NK-92 (cell line): ENCODE results near the gene SLC43A2.
"Not testable (repeated sequence)": the region's sequence is repeated elsewhere in the genome, so short reads cannot be mapped to it uniquely, and the experiment has no call there.

Source experiments
- DNase-seq: peaks from one replicate; lab custom pipeline; 2025; ENCODE audit not compliant: unreplicated experiment; lab: John Stamatoyannopoulos, UW

The SLC43A2 gene

GRCh38 chr17:1590747-1591473, 37.7 kb downstream of the SLC43A2 start:
- no peak for DNase-seq

DNA sequence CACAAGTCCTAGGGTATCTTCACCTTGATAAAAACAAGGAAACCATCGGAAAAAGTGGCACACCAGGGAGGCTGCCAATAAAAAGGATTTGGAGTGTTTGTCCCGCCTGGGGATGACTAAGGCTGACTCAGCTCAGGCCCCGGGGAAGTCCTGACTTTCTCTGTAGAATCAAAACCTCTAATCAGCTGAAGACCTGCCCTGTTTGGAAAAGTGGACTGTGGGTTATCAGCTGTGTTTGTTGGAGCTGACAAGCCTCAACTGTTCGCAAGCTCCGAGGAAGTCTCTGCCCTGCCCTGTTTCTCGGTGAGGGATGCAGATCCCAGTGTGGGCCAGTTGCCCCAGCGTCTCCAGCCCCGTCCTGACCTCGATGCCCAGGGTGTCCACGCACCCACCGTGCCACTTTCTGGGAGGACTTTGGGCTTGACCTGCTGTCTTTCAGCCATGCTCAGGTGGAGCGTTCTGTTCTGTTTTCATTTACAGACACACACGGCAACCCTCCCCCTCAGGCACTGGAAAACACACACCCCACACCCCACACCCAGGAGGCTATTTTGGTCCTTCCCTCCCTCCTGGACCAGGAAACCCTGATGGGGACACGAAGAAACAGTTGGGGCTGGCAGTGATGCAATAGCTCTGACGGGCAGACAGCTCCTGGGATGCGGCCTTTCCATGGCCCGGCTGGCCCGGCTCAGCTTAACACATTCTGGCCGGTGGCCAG, 38.4 kb downstream of the SLC43A2 start:
- DNase-seq, result no peak

DNA sequence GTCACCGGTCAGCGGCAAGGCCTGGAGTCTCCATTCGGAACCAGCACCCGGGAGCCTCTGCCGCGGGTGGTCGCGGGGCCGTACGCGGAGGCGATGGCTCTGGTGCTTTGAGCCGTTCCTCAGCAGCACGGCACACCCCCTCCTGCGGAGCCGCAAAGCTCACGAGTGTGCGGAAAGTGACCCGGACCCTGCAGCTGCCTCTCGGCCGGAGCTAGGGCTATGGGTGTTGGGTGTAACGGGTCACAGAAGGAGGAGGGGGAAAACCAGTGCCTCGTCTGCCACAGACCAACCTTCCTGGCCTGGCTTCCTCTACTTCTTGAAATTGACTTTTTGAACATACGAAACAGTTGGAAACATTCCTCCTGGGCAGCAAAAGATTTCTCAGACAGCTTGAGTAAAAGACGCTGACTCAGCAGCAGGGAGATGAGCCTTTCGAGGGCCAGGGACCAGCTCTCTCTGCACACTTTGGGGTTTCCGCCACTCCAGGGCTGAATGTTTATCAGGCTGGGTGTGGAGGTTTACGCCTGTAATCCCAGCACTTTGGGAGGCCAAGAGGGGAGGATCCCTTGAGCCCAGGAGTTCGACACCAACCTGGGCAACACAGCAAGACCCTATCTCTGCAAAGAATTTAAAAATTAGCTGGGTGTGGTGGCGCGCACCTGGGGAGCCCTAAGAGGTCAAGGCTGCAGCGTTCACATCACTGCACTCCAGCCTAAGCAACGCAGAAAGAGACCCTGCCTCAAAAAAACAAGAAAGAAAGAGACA, 39.6 kb downstream of the SLC43A2 start:
- DNase-seq, result no peak

- no peak for DNase-seq
Measured at GRCh38 chr17:1584167-1584566, 44.5 kb downstream of the SLC43A2 start.

- no peak for DNase-seq
Measured at GRCh38 chr17:1583556-1583955, 45.1 kb downstream of the SLC43A2 start.

GRCh38 chr17:1582374-1582773, 46.3 kb downstream of the SLC43A2 start:
- DNase-seq, result no peak

DNA sequence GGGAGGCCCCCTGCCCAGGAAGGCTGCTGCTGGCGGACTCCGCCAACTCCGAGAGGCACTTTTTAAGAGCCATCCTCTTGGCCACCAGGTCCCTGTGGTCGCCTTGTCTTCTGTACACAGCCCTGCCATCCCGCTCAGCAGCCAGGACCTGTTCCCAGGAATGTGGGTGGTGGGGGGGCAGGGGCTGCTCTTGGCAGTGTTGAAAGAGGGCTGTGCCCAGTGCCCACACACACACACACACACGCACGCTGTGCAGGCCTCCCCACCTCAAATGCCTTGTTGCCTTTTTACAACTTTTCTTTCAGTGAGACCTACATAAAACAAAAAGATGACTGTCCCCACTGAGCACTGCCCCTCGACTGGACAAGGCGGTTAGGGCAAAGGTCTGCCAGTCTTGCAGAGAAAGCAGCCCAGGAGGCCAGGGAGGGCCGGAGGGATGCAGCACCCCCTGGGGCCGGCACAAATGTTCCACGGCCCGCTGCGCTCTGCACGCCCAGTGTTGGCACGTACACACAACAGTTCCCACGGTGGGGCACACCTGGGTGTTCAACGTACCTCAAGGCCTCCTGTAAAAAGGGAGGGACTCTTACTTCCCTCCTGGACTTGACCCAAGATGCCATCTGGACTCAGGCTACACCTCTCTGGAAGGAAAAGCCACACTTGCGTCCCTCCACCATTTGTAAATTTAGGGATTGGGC, 47.5 kb downstream of the SLC43A2 start:
- DNase-seq, result no peak

GRCh38 chr17:1578029-1578428, 50.6 kb downstream of the SLC43A2 start:
- no peak for DNase-seq

DNA sequence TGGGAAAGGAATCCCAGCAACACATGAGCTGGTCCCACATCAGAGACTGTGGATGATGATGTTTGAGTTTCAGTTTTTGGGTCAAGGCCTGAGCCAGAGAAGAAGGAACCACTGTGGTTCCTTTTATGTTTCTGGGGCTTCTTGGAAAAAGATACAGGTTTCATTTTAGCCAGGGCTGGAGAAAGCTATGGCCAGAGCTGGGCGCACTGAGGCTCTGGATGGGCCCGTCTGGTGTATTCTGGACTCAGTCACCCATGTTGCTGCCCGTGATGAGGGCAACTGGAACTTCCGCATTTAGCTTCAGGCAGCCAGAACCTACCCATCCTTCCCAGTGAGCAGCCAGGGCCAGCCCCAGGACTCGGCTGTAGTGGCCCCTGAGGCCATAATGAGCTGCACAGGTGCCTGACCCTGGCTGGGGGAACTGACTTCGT, 51.0 kb downstream of the SLC43A2 start:
- no peak for DNase-seq

- no peak for DNase-seq
Measured at GRCh38 chr17:1577182-1577581, 51.5 kb downstream of the SLC43A2 start.

DNA sequence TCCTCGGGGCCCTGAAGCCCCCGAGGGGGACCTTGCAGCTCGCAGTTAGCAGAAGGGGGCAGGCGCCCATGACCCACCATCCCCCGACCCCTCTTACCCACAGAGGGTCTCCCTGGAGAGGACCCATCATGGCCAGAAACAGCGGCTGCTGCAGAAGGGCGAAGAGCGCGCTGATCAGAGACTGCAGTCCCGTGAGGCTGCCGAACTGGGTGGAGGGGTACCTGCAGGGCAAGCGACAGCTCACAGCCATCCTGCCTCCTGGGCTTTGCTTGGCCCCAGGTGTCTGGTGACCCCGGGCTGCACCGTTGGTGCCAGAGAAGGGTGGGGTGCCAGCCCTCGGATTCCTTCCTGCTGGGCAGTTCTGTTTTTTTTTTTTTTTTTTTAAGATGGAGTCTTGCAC, 52.1 kb downstream of the SLC43A2 start:
- DNase-seq, result no peak

DNA sequence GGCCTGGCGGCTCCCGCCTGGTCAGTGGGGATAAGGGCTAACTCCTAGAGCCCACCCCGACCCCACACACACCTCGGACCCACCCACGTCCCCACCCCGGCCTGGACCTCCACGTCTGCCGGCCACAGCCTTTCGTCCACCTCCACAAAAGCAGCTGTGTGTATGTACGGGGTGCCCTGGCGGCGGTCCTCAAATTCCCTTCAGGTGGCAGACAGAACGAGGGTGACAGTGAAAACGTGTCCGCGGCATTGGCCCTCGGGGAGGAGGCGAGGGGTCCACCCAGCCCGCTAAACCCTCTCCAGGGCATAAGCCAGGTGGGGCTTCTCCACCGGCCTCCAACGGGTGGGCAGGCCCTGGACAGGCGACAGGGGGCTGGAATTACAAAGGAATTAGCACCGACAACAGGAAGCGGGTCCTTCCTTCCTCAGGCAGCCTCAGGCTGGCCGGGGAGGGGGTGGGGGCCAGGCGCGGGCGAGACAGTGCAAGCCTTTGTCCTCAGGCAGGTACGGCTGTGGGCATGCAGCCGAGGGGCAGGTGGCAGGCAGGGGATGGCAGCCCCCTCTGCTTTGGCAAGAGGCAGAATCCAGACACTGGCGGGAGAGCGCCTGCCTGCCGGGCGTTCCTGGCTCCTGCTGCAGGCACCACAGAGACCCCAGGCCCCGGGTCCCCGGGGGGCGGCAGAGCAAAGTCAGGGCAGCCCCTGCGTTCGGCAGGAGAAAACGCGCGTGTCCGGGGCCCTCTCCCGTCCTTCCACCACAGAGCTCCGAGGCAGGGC, 53.8 kb downstream of the SLC43A2 start:
- no peak for DNase-seq

DNA sequence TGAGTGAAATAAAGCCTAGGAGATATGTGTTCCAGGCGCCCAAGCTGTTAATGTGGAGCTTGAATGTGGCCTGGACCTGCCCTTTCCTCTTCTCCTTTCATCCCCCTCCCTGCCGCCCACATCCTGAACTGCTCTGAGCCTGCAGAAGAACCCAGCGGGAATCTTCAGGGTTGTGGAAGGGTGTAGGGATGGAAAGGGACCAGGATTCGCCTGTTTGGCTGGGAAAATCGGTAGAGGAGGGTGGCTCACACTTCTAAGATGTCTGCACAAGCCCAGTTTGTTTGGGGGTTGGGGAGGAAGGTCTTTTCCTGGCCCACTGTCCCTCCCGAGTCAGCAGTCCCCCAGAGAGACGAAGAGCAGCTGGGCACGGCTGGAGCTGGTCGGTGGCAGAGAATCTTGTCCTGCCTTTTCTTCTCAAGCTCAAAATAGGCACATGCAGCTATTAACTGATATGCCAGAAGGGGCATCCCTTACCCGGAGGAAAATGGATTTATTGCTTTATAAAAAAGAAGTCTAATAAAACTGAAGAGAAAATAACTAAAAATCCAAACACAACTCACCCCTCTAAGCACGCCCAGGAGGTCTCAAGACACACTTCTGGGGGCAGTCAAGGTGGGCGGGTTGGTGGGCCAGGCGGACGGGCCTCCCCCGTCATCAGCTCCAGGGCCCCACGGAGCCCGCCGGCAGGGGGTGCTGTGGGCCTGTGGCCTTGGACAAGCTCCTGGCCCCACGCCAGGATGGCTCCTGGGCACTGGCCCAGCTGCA, 54.5 kb downstream of the SLC43A2 start:
- DNase-seq, result no peak

- not testable (repeated sequence) for DNase-seq
Measured at GRCh38 chr17:1572646-1573045, 56.0 kb downstream of the SLC43A2 start.

DNA sequence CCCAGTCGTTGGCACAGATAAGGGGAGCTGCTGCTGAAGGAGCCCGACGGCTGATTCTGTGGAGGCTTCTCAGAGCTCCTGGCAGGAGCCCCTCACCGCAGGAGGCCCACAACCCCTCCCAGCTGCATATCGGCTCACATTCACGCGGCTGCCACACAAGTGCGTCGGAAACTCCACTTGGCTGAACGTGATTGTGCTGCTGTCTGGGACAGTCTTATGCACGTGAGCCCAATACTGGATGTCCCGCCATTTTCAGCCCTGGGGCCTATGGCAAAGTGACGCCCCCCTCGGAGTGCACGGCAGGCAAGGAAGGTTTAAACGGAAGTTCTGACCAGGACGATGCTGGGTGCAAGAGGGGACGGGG, 57.3 kb downstream of the SLC43A2 start:
- DNase-seq, result no peak

DNA sequence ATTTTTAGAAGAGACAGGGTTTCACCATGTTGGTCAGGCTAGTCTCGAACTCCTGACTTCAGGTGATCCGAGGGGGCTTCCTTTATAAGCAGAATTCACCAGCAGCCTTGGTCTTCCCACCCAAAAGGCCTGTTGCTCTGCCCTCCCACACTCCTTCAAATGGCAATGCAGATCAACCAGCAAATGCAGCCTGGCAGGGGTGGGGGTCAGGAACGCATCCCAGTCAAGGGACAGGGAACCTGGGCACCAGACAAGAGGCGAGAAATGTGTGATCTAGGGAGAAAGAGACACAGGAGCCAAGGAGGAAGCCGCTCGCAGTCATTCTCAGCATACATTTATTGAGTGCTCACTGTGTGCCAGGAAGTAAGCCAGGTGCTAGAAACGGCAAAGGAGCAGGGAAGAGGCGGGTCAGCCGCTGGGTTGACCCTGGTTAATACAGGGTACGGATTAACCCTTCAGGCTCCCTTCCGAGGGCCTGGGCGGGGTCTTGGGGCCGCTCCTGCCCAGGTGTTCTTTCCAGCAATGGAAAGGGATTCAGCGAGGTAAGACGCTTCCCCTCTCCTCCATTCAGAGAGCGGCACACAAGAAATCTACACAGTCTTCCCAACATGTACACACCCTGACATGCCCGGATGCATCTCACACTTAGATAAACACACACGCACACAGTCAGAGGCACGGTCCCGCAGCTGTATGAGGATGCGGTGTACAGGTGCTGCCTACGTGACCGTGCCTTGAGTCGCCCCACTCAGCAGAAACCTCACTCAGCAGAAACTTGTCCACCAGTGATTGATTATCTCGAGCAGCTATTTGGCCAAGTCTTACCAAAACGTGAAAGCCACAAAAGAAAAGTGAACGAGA, 59.5 kb downstream of the SLC43A2 start:
- no peak for DNase-seq

DNA sequence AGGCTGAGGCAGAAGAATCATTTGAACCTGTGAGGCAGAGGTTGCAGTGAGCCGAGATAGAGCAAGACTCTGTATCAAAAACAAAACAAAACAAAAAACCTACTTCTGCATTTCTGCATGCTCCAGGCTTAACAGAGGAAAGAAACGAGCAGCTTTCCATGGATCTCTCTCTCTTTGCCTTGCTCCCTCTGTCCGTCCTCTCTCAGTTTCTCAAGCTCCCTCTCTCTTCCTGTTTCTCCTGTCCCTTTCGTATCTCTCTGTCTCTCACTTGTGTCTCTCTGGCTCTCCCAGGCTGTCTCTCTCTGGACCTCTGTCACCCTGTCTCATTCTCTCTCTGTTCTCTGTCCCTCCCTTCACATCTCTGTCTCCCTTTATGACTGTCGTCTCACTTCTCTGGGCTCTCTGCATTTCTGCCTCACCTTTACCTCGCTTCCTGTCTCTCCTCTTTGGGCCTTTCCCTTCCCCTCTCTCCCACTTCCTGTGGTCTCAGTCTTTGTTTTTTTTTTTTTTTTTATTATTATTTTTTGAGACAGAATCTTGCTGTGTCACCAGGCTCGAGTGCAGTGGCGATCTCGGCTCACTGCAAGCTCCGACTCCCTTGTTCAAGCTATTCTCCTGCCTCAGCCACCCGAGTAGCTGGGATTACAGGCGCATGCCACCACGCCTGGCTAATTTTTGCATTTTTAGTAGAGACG, 62.0 kb downstream of the SLC43A2 start:
- no peak for DNase-seq

DNA sequence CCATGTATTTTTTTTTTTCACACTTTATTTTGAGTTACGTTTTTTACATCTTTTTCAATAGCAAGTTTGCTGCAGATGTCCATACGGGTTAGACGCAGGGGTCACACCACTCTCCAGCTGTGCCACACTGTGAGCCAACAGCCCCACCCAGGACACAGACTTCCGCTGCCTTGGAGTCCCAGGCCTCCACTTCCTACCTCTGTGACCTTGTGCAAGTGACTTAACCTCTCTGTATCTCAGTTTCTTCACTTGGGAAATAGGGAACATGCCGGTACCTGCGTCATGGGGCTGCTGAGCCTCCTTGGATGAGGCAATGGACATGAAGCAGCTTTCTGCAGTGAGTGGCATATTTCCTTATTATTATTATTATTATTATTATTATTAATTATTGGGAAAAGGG, 62.8 kb downstream of the SLC43A2 start:
- DNase-seq, result no peak
